Glutamatergic neuron (in vitro differentiated cells): ENCODE measurements around the gene RAP1B. TPM values are rescaled to one million over a fixed set of nuclear protein-coding genes. Genes with fewer than 3 reads are reported as not detected.

Experiments used
- DNase-seq: peaks from one replicate; pipeline ENCODE4 v3.0.0; 2022
- H3K27ac Mint-ChIP-seq: one replicate; pipeline ENCODE4 v1.8.0; 2020; ENCODE audit warnings: mild to moderate bottlenecking, mixed read lengths, inconsistent platforms; ENCODE audit not compliant: unreplicated experiment
- H3K27me3 Mint-ChIP-seq: one replicate; pipeline ENCODE4 v1.8.0; 2020; ENCODE audit warnings: mild to moderate bottlenecking, moderate library complexity, mixed read lengths, inconsistent platforms; ENCODE audit not compliant: unreplicated experiment
- H3K36me3 Mint-ChIP-seq: one replicate; pipeline ENCODE4 v1.8.0; 2020; ENCODE audit warnings: mild to moderate bottlenecking, mixed read lengths, inconsistent platforms; ENCODE audit not compliant: unreplicated experiment
- H3K4me1 Mint-ChIP-seq: one replicate; pipeline ENCODE4 v1.8.0; 2020; ENCODE audit warnings: mild to moderate bottlenecking, low read depth, mixed read lengths, inconsistent platforms; ENCODE audit not compliant: unreplicated experiment
- H3K4me3 Mint-ChIP-seq: one replicate; pipeline ENCODE4 v1.8.0; 2020; ENCODE audit warnings: mild to moderate bottlenecking, mixed read lengths, inconsistent platforms; ENCODE audit not compliant: unreplicated experiment
- H3K9me3 Mint-ChIP-seq: one replicate; pipeline ENCODE4 v1.8.0; 2020; ENCODE audit warnings: mild to moderate bottlenecking, moderate library complexity, mixed read lengths, inconsistent platforms; ENCODE audit not compliant: unreplicated experiment
- total RNA-seq: library from RNA; stranded (reverse); fragmentation: NEBNext Ultra II Directional; extraction: Animal tissue kit (Norgen Biotek cat#: 25700); gene quantifications from one replicate; pipeline ENCODE4 v1.2.1, GENCODE V29; 2021; ENCODE audit not compliant: unreplicated experiment
- TF ChIP-seq, protein P1 (sequence below): fragments of 200-600 bp; sonication (generic); IDR thresholded peaks from one replicate; pipeline ENCODE4 v1.5.0; 2021; ENCODE audit not compliant: partially characterized antibody, unreplicated experiment

The RAP1B gene
- total RNA-seq, 1 donor from 2014 or later: 68.2 TPM

DNA sequence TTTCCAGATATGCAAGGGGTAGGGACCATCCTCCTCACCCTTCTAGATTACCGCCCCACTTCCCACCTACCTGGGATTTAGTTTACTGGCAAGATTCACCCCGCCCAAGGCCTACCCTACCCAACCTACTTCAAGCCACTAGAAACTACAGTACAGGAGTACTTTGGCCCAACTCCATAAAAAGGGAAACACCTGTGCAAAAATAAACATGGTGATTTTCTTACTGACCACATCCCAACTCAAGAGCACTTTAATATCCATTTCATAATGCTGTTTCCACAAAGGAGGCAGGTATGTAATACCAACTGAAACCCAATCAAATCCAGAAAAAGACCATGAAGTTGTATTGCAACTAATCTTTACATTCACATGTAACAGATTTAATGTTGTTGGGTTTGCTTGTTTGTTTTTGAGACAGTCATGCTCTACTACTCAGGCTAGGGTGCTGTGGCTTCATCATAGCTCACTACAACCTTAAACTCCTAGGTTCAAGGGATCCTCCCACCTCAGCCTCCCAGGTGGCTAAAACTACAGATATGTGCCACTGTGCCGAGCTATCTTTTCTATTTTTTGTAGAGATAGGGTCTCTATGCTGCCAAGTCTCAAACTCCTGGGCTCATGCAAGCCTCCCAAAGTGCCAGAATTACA lies 41.7 kb upstream of the RAP1B start:
- H3K27me3 Mint-ChIP-seq: no peaks in the 10 kb centered on the region
- H3K36me3 Mint-ChIP-seq: no peaks in the 10 kb centered on the region
- no peaks in the 10 kb centered on the region for H3K9me3 Mint-ChIP-seq
- no peaks in the 10 kb centered on the region for H3K4me1 Mint-ChIP-seq
- no peak overlapping the region for H3K27ac Mint-ChIP-seq
- DNase-seq: no peak
- no peak overlapping the region for H3K4me3 Mint-ChIP-seq
- TF ChIP-seq, protein P1, sequence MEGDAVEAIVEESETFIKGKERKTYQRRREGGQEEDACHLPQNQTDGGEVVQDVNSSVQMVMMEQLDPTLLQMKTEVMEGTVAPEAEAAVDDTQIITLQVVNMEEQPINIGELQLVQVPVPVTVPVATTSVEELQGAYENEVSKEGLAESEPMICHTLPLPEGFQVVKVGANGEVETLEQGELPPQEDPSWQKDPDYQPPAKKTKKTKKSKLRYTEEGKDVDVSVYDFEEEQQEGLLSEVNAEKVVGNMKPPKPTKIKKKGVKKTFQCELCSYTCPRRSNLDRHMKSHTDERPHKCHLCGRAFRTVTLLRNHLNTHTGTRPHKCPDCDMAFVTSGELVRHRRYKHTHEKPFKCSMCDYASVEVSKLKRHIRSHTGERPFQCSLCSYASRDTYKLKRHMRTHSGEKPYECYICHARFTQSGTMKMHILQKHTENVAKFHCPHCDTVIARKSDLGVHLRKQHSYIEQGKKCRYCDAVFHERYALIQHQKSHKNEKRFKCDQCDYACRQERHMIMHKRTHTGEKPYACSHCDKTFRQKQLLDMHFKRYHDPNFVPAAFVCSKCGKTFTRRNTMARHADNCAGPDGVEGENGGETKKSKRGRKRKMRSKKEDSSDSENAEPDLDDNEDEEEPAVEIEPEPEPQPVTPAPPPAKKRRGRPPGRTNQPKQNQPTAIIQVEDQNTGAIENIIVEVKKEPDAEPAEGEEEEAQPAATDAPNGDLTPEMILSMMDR: no peak

GRCh38 chr12:68572661-68573060 lies 38.0 kb upstream of the RAP1B start:
- DNase-seq: no peak
- no peaks in the 10 kb centered on the region for H3K36me3 Mint-ChIP-seq
- no peaks in the 10 kb centered on the region for H3K27me3 Mint-ChIP-seq
- H3K4me3 Mint-ChIP-seq: no peak overlapping the region
- no peak overlapping the region for H3K27ac Mint-ChIP-seq
- no peaks in the 10 kb centered on the region for H3K9me3 Mint-ChIP-seq
- no peaks in the 10 kb centered on the region for H3K4me1 Mint-ChIP-seq
- TF ChIP-seq, protein P1: no peak

- no peak for DNase-seq
- Mint-ChIP-seq H3K4me1 (no peaks in the 10 kb centered on the region), H3K4me3 (no peak overlapping the region), H3K27me3 (no peaks in the 10 kb centered on the region), H3K36me3 (no peaks in the 10 kb centered on the region), H3K27ac (no peak overlapping the region), H3K9me3 (no peaks in the 10 kb centered on the region)
- TF ChIP-seq, protein P1: no peak
Observed at GRCh38 chr12:68573406-68573805, 37.3 kb upstream of the RAP1B start.

DNA sequence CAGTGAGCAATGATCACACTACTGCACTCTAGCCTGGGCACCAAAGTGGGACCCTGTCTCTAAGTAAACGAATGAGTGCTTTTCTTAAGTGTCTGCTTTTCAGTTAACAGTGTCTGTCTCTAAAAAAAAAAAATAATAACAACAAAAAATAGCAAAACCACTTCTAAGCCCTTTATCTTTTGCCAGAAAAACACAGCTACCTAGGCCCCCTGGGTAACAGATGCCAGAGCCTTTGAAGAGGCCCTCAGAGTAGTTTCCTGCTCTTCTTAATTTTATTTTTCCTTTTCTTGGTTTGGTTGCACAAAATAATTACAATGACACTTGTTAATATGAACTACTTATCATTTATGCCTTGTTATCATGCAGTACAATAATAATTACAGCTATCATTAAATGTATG lies 32.8 kb upstream of the RAP1B start:
- TF ChIP-seq, protein P1: no peak
- H3K27me3 Mint-ChIP-seq: no peaks in the 10 kb centered on the region
- no peaks in the 10 kb centered on the region for H3K4me1 Mint-ChIP-seq
- H3K4me3 Mint-ChIP-seq: no peak overlapping the region
- H3K27ac Mint-ChIP-seq: no peak overlapping the region
- no peaks in the 10 kb centered on the region for H3K9me3 Mint-ChIP-seq
- no peaks in the 10 kb centered on the region for H3K36me3 Mint-ChIP-seq
- no peak for DNase-seq

- TF ChIP-seq, protein P1: no peak
- no peaks in the 10 kb centered on the region for H3K36me3 Mint-ChIP-seq
- no peaks in the 10 kb centered on the region for H3K9me3 Mint-ChIP-seq
- DNase-seq: no peak
- H3K27ac Mint-ChIP-seq: no peak overlapping the region
- H3K4me3 Mint-ChIP-seq: no peak overlapping the region
- no peaks in the 10 kb centered on the region for H3K4me1 Mint-ChIP-seq
- no peaks in the 10 kb centered on the region for H3K27me3 Mint-ChIP-seq
Observed at GRCh38 chr12:68578765-68579164, 31.9 kb upstream of the RAP1B start.
